GM19035 (cell line): Measurements from ENCODE around the gene APBB1IP.
A peak's percentile ranks its signal among the peaks of the same experiment; 100 is the strongest.
"Not testable (repeated sequence)": the region's sequence is repeated elsewhere in the genome, so short reads cannot be mapped to it uniquely, and the experiment has no call there.

ENCODE experiments used
- ATAC-seq: cut with Tn5 transposase; IDR thresholded peaks from one replicate; pipeline ENCODE4 v1.9.1; 2021; ENCODE audit not compliant: unreplicated experiment

APBB1IP gene

GRCh38 chr10:26475386-26475785 lies 37.2 kb downstream of the APBB1IP start:
- ATAC-seq, result no peak

- ATAC-seq, result no peak
Measured at GRCh38 chr10:26477501-26477900, 39.4 kb downstream of the APBB1IP start.

- ATAC-seq, result no peak
Measured at GRCh38 chr10:26478061-26478460, 39.9 kb downstream of the APBB1IP start.

- ATAC-seq, result peak; percentile 45
Measured at GRCh38 chr10:26479766-26480492, 41.8 kb downstream of the APBB1IP start.

- ATAC-seq, result no peak
Measured at GRCh38 chr10:26481315-26481692, 43.2 kb downstream of the APBB1IP start.

GRCh38 chr10:26481914-26482550 lies 43.9 kb downstream of the APBB1IP start:
- ATAC-seq, result peak; percentile 38

- no peak for ATAC-seq
Measured at GRCh38 chr10:26483554-26483953, 45.4 kb downstream of the APBB1IP start.

GRCh38 chr10:26485150-26485941 lies 47.2 kb downstream of the APBB1IP start:
- no peak for ATAC-seq

GRCh38 chr10:26486304-26486703 lies 48.2 kb downstream of the APBB1IP start:
- no peak for ATAC-seq

GRCh38 chr10:26486990-26487850 lies 49.1 kb downstream of the APBB1IP start:
- ATAC-seq, result peak; percentile 84

- no peak for ATAC-seq
Measured at GRCh38 chr10:26488344-26488743, 50.2 kb downstream of the APBB1IP start.

- ATAC-seq, result no peak
Measured at GRCh38 chr10:26489081-26489480, 50.9 kb downstream of the APBB1IP start.

GRCh38 chr10:26490367-26490766 lies 52.2 kb downstream of the APBB1IP start:
- not testable (repeated sequence) for ATAC-seq

- no peak for ATAC-seq
Measured at GRCh38 chr10:26491276-26491675, 53.1 kb downstream of the APBB1IP start.

- no peak for ATAC-seq
Measured at GRCh38 chr10:26491934-26492333, 53.8 kb downstream of the APBB1IP start.

- not testable (repeated sequence) for ATAC-seq
Measured at GRCh38 chr10:26492725-26493124, 54.6 kb downstream of the APBB1IP start.

GRCh38 chr10:26494018-26494417 lies 55.9 kb downstream of the APBB1IP start:
- ATAC-seq, result no peak

GRCh38 chr10:26499426-26499825 lies 61.3 kb downstream of the APBB1IP start:
- ATAC-seq, result no peak

GRCh38 chr10:26502986-26503385 lies 64.8 kb downstream of the APBB1IP start:
- no peak for ATAC-seq

- no peak for ATAC-seq
Measured at GRCh38 chr10:26503911-26504310, 65.8 kb downstream of the APBB1IP start.

- ATAC-seq, result not testable (repeated sequence)
Measured at GRCh38 chr10:26504429-26504828, 66.3 kb downstream of the APBB1IP start.
